Calu3 (cell line): Measurements from ENCODE around the gene ZNF521. TPM values are rescaled to one million over a fixed set of nuclear protein-coding genes. Genes with fewer than 3 reads are reported as not detected.

Experiments
- BruUV-seq: library from RNA; stranded (reverse); fragments of 400-500 nt; replicated peaks from 2 replicates; lab custom pipeline; 2021; lab: Mats Ljungman, UMichigan
- CTCF ChIA-PET: fragments of 300-600 bp; sonication (Branson Sonifier 250); formaldehyde crosslinking; loops from one replicate; lab custom pipeline; 2022; ENCODE audit warnings: antibody characterized with exemption; lab: Charles Lee
- DNase-seq: peaks from one replicate; pipeline ENCODE4 v3.0.0; 2022
- H3K27ac Mint-ChIP-seq: one replicate; pipeline ENCODE4 v1.8.0; 2022; ENCODE audit warnings: mixed read lengths; ENCODE audit not compliant: unreplicated experiment
- H3K27me3 Mint-ChIP-seq: one replicate; pipeline ENCODE4 v1.8.0; 2022; ENCODE audit warnings: mixed read lengths; ENCODE audit not compliant: unreplicated experiment
- H3K36me3 Mint-ChIP-seq: one replicate; pipeline ENCODE4 v1.8.0; 2022; ENCODE audit warnings: mild to moderate bottlenecking, moderate library complexity, mixed read lengths; ENCODE audit not compliant: insufficient read depth, unreplicated experiment
- H3K4me1 Mint-ChIP-seq: one replicate; pipeline ENCODE4 v1.8.0; 2022; ENCODE audit warnings: mild to moderate bottlenecking, low read depth, mixed read lengths; ENCODE audit not compliant: unreplicated experiment
- H3K4me3 Mint-ChIP-seq: one replicate; pipeline ENCODE4 v1.8.0; 2022; ENCODE audit warnings: mild to moderate bottlenecking, low read depth, moderate library complexity, mixed read lengths; ENCODE audit not compliant: unreplicated experiment
- H3K9me3 Mint-ChIP-seq: one replicate; pipeline ENCODE4 v1.8.0; 2022; ENCODE audit warnings: low read depth, mixed read lengths; ENCODE audit not compliant: unreplicated experiment
- intact Hi-C: fragments of 100-400 bp; cut with micrococcal nuclease; formaldehyde crosslinking; loops from one replicate; pipeline ENCODE4 v1.10.0; 2022; ENCODE audit not compliant: unreplicated experiment
- total RNA-seq: library from RNA; stranded (reverse); gene quantifications from 2 replicates; pipeline ENCODE4 v1.2.3, GENCODE V29; 2022
- TF ChIP-seq, protein P1 (sequence below): fragments of 200-600 bp; IDR thresholded peaks from one replicate; pipeline ENCODE4 v1.8.0; 2022; ENCODE audit warnings: antibody characterized with exemption; ENCODE audit not compliant: unreplicated experiment

Gene ZNF521
- total RNA-seq, 1 experiment from 2014 or later, result not detected

DNA sequence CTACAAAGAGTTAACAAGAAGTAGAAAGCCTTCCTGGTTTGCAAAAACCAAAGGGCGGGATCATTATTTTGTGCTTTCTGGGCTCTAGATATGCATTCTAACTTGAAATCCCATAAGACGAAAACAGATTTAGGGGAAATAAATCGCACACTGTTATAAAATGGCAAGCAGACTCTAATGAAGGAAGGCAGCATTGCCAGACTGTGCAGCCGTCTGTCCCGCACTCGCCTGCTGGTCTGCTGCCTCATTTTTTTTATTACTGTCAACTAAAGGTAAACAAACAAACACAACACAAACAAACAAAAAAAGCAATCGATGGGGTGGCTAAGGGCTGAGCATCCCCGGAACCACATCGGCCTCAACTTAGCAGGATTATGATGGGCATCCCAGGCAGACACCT is 24.4 kb downstream of the ZNF521 start:
- intact Hi-C loops, result no loop called here
- Mint-ChIP-seq H3K4me3 (no peak overlapping the region), H3K9me3 (peaks cover 5% of the 10 kb centered on the region), H3K36me3 (no peaks in the 10 kb centered on the region), H3K27ac (no peak overlapping the region), H3K4me1 (no peaks in the 10 kb centered on the region), H3K27me3 (peaks cover 30% of the 10 kb centered on the region)
- no TSS peak for BruUV-seq
- TF ChIP-seq, protein P1, sequence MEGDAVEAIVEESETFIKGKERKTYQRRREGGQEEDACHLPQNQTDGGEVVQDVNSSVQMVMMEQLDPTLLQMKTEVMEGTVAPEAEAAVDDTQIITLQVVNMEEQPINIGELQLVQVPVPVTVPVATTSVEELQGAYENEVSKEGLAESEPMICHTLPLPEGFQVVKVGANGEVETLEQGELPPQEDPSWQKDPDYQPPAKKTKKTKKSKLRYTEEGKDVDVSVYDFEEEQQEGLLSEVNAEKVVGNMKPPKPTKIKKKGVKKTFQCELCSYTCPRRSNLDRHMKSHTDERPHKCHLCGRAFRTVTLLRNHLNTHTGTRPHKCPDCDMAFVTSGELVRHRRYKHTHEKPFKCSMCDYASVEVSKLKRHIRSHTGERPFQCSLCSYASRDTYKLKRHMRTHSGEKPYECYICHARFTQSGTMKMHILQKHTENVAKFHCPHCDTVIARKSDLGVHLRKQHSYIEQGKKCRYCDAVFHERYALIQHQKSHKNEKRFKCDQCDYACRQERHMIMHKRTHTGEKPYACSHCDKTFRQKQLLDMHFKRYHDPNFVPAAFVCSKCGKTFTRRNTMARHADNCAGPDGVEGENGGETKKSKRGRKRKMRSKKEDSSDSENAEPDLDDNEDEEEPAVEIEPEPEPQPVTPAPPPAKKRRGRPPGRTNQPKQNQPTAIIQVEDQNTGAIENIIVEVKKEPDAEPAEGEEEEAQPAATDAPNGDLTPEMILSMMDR, result no peak
- DNase-seq, result no peak
- CTCF ChIA-PET, result no interaction called here

DNA sequence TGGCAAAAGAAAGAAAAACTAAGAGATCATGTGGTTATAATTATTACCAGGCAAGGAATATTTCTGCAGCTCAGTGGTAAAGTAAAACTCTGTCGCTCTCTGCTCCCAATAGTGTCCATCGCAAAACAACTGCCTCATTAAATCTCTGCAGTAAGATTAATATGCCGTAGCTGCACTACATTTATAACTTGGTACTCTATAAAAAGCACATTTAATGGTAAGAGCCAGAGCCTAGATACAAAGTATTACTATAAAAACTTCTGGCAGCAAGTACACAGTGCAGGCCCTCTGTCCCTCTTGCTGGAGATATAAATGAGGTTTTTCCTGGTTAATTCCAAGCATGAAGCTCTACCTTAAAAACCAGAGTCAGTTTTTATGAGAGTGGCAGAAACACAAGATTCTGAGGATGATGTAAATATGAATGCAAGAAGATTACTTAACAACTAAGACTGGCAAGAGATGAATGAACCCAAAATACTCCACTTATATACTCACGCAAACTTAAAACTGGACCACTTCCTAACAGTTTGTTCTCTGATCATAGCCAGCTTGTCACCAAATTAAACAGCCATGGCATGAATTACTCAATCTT is 25.5 kb downstream of the ZNF521 start:
- Mint-ChIP-seq H3K4me3 (no peak overlapping the region), H3K27ac (no peak overlapping the region), H3K4me1 (no peaks in the 10 kb centered on the region), H3K9me3 (peaks cover 5% of the 10 kb centered on the region), H3K27me3 (peaks cover 30% of the 10 kb centered on the region), H3K36me3 (no peaks in the 10 kb centered on the region)
- CTCF ChIA-PET, result no interaction called here
- no TSS peak for BruUV-seq
- no peak for DNase-seq
- intact Hi-C loops, result no loop called here
- TF ChIP-seq, protein P1, result no peak

DNA sequence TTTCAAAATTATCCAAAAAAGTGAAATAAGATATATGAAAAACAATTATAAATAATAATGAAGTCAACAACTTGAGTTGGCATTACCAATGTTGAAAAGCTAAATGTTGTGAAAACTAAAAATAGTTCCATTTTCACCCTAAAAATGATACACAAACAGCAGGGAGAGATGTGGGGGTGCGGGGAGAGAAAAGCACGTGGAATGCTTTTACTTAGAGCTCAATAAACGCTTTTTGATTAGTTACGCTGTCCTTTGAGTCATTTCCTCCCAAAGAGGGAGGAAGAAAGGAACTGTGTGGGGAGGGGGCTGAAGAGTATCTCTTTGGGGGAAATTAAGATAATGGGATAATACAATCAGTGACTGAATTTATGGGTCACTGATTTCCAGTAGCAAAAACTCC is 29.2 kb downstream of the ZNF521 start:
- no TSS peak for BruUV-seq
- H3K4me1 Mint-ChIP-seq, result no peaks in the 10 kb centered on the region
- intact Hi-C loops, result no loop called here
- no peak for DNase-seq
- H3K9me3 Mint-ChIP-seq, result no peaks in the 10 kb centered on the region
- no peak overlapping the region for H3K27ac Mint-ChIP-seq
- peaks cover 13% of the 10 kb centered on the region for H3K27me3 Mint-ChIP-seq
- H3K36me3 Mint-ChIP-seq, result no peaks in the 10 kb centered on the region
- no peak overlapping the region for H3K4me3 Mint-ChIP-seq
- TF ChIP-seq, protein P1, result no peak
- CTCF ChIA-PET, result interaction anchor here (0.6 to 0.7 kb wide), 2 partner anchors 16 to 509 kb away, joined by 3 to 4 read pairs; no protein-coding TSS in a partner anchor

DNA sequence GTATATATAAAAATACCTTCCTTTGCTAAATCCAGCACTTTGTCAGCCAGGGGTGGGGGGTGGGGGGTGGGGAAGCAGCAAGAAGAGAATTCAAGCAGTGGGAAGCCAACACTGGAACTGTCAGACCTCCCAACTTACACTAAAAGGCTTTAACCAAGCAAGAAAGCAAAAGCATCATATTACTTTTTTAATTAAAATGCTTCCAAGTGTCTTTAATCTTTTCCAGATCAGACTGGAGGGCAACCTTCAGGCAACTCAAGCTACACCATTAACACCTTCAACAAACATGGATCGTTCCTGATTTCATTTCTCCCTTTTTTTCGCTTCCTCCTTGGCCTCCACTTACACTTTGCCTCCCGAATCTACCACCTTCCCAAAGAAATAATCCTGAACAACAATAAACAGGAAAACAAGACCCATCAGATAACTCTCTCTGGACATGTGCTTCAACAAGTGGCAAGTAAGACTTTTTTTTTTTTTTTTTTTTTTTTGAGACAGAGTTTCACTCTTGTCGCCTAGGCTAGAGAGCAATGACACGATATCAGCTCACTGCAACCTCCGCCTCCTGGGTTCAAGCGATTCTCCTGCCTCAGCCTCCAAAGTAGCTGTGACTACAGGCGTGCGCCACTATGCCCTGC is 35.5 kb downstream of the ZNF521 start:
- Mint-ChIP-seq H3K27me3 (no peaks in the 10 kb centered on the region), H3K36me3 (no peaks in the 10 kb centered on the region), H3K4me3 (no peak overlapping the region), H3K27ac (no peak overlapping the region), H3K9me3 (no peaks in the 10 kb centered on the region), H3K4me1 (no peaks in the 10 kb centered on the region)
- TF ChIP-seq, protein P1, result no peak
- intact Hi-C loops, result no loop called here
- no peak for DNase-seq
- BruUV-seq, result no TSS peak
- CTCF ChIA-PET, result no interaction called here
